Esophagus squamous epithelium (tissue), 5 donors: ENCODE measurements around the gene CACFD1. TPM values are rescaled to one million over a fixed set of nuclear protein-coding genes. Genes with fewer than 3 reads are reported as not detected.

Source experiments
- DNase-seq: peaks from one replicate; lab custom pipeline; 2025; lab: John Stamatoyannopoulos, UW
- H3K27ac ChIP-seq, 4 donors: fragments of 200-600 bp; sonication (generic); one replicate each; pipeline ENCODE4 v1.5.1; 2016 to 2019; ENCODE audit warnings: mild to moderate bottlenecking in 1 of 4
- H3K27me3 ChIP-seq, 4 donors: fragments of 200-600 bp; sonication (generic); 1 replicate in 3 of 4; 2 replicates in 1 of 4; pipeline versions ENCODE4 v1.5.1 to v1.6.0; 2017 to 2021; ENCODE audit warnings: antibody characterized with exemption in 1 of 4
- H3K36me3 ChIP-seq, 3 donors: fragments of 200-600 bp; sonication (generic); one replicate each; pipeline ENCODE4 v1.5.1; 2016 to 2019
- H3K4me1 ChIP-seq, 3 donors: fragments of 200-600 bp; sonication (generic); one replicate each; pipeline ENCODE4 v1.5.1; 2017 to 2019
- H3K4me3 ChIP-seq, 4 donors: fragments of 200-600 bp; sonication (generic); 1 replicate in 3 of 4; 2 replicates in 1 of 4; pipeline ENCODE4 v1.5.1; 2016 to 2019; ENCODE audit warnings: mild to moderate bottlenecking in 2 of 4, moderate library complexity in 1 of 4
- H3K9me3 ChIP-seq, 3 donors: fragments of 200-600 bp; sonication (generic); one replicate each; pipeline ENCODE4 v1.5.1; 2016 to 2019
- CTCF ChIP-seq, 6 experiments: fragments of 450-650 bp in 4 of 6; fragments of 200-600 bp in 2 of 6; sonication (generic) in 2 of 6; IDR thresholded peaks; one replicate each; pipeline ENCODE4 v1.5.1; 2016 to 2019; ENCODE audit warnings: antibody characterized with exemption in 6 of 6, mild to moderate bottlenecking in 4 of 6, moderate library complexity in 4 of 6
- POLR2A ChIP-seq, 4 donors: fragments of 450-650 bp; IDR thresholded peaks; one replicate each; pipeline ENCODE4 v1.6.1; 2017; ENCODE audit warnings: antibody characterized with exemption in 4 of 4, mild to moderate bottlenecking in 4 of 4, moderate library complexity in 3 of 4
- WGBS, 2 donors: methylation state at CpG; one replicate each; pipeline ENCODE4 v1.1.5; 2018; 5-methylcytosine and 5-hydroxymethylcytosine counted together
- intact Hi-C: fragments of 100-400 bp; cut with DNase I; formaldehyde crosslinking; loops from one replicate; pipeline ENCODE4 v1.15.0; 2022
- total RNA-seq, 4 donors: library from RNA; depleted of rRNA; stranded (reverse); fragments of >200 nt; gene quantifications; one replicate each; pipeline ENCODE4 v1.1.0, GENCODE V29; 2016
- donor health status: DM: yes; HTN: yes; CAD: no.

The CACFD1 gene
- total RNA-seq, 4 donors from 2014 or later, result 5.9 to 13.7 (median 9.1) TPM

GRCh38 chr9:133420392-133420827, 39.4 kb upstream of the CACFD1 start:
- no peaks in the 10 kb centered on the region for H3K9me3 ChIP-seq
- H3K4me3 ChIP-seq, result no peak overlapping the region
- H3K27me3 ChIP-seq, result peaks cover 0 to 12% (median 0%) of the 10 kb centered on the region in 4 donors
- intact Hi-C loops, result no loop called here
- H3K27ac ChIP-seq, result no peak overlapping the region
- H3K4me1 ChIP-seq, result peaks cover 9 to 36% (median 16%) of the 10 kb centered on the region in 3 donors
- DNase-seq, result no peak
- TF ChIP-seq POLR2A (IDR thresholded peaks at IDR 0.05), result no peak
- no peak for TF ChIP-seq CTCF (IDR thresholded peaks at IDR 0.05)
- WGBS, 2 donors, result 55 to 64% methylated on average over 5 of the region's 5 CpGs
- H3K36me3 ChIP-seq, result peaks cover 0 to 10% (median 0%) of the 10 kb centered on the region in 3 donors

GRCh38 chr9:133421615-133422542, 37.9 kb upstream of the CACFD1 start, which contains the start of gene ADAMTS13:
Gene ADAMTS13 (plus strand): TSS chr9:133422367. CDS start chr9:133422444, 77 bp downstream.
- 54 to 59% methylated on average over 12 to 15 of the region's 23 CpGs for WGBS, 2 donors
- H3K9me3 ChIP-seq, result no peaks in the 10 kb centered on the region
- no peak within 1 kb of the TSS for H3K4me3 ChIP-seq
- DNase-seq, result no peak
- intact Hi-C loops, result no loop called here
- H3K36me3 ChIP-seq, result no peaks in the 10 kb centered on the region
- peaks cover 0 to 26% (median 0%) of the 10 kb centered on the region in 4 donors for H3K27me3 ChIP-seq
- H3K4me1 ChIP-seq, result peaks cover 1 to 22% (median 5%) of the 10 kb centered on the region in 3 donors
- no peak within 1 kb of the TSS for H3K27ac ChIP-seq
- TF ChIP-seq CTCF (IDR thresholded peaks at IDR 0.05), result no peak
- no peak for TF ChIP-seq POLR2A (IDR thresholded peaks at IDR 0.05)

- Histone ChIP-seq H3K9me3 (no peaks in the 10 kb centered on the region), H3K27me3 (peaks cover 0 to 39% (median 2%) of the 10 kb centered on the region in 4 donors), H3K4me1 (peaks cover 0 to 17% (median 4%) of the 10 kb centered on the region in 3 donors), H3K4me3 (no peak overlapping the region), H3K36me3 (no peaks in the 10 kb centered on the region), H3K27ac (no peak overlapping the region)
- WGBS, 2 donors, result 43 to 75% methylated on average over 3 of the region's 3 CpGs
- TF ChIP-seq CTCF (IDR thresholded peaks at IDR 0.05) (no peak), POLR2A (IDR thresholded peaks at IDR 0.05) (no peak)
- intact Hi-C loops, result no loop called here
- DNase-seq, result no peak
These were observed 36.6 kb upstream of the CACFD1 start for GRCh38 chr9:133423216-133423615.

- Histone ChIP-seq H3K4me1 (peaks cover 0 to 17% (median 9%) of the 10 kb centered on the region in 3 donors), H3K4me3 (no peak overlapping the region), H3K27me3 (peaks cover 0 to 49% (median 2%) of the 10 kb centered on the region in 4 donors), H3K9me3 (no peaks in the 10 kb centered on the region), H3K36me3 (no peaks in the 10 kb centered on the region), H3K27ac (no peak overlapping the region)
- TF ChIP-seq CTCF (IDR thresholded peaks at IDR 0.05) (no peak), POLR2A (IDR thresholded peaks at IDR 0.05) (no peak)
- intact Hi-C loops, result no loop called here
- 98 to 100% methylated on average over 7 to 9 of the region's 12 CpGs for whole genome bisulfite sequencing, 2 donors
- DNase-seq, result no peak
These were observed 35.6 kb upstream of the CACFD1 start for GRCh38 chr9:133424187-133424586.
